HG03196 (cell line): Measurements from ENCODE around the gene CD99L2.
A peak's percentile ranks its signal among the peaks of the same experiment; 100 is the strongest.

Experiments
- ATAC-seq: cut with Tn5 transposase; IDR thresholded peaks from one replicate; pipeline ENCODE4 v1.9.1; 2021; ENCODE audit not compliant: unreplicated experiment

CD99L2 gene

GRCh38 chrX:150806827-150807226, 91.6 kb downstream of the CD99L2 start:
- no peak for ATAC-seq

- ATAC-seq: no peak
Observed at GRCh38 chrX:150805736-150806135, 92.7 kb downstream of the CD99L2 start.

GRCh38 chrX:150792949-150793527, 105.4 kb downstream of the CD99L2 start:
- no peak for ATAC-seq

DNA sequence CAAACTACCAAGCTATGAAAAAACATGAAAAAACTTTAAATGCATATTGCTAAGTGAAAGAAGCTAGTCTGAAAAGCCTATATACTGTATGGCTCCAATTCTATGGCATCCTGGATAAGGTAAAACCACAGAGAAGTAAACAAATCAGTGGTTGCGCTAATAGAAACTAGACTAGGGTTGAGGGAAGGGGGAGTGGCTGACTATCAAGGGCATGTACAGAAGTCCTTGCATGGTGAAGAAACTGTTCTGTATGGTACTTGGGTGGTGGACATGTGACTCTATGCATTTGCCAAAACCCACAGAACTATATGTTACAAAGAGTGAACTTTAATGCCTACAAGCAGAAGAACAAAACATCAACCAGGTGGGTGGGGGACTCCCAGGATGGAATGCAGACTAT, 108.4 kb downstream of the CD99L2 start:
- ATAC-seq: no peak

GRCh38 chrX:150781677-150782076, 116.8 kb downstream of the CD99L2 start:
- ATAC-seq: no peak

DNA sequence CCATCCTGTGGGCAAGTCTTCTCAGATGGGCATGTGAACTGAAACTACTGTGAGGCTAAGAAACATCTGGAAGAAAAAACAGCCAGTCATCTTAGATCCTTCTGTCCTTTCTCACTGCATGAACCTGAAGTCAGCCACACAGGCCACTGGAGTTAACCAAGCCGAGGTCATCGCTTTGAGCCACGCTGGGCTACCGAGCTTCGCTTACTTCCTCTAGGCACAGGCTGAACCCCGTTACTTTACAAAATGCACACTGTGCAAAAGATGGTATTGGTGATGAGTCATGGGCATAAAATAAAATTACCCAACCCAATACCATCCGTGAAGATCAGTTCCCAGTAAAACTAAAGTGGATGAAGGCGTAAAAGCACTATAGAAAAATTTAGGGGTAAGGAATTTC, 119.1 kb downstream of the CD99L2 start:
- ATAC-seq: no peak

DNA sequence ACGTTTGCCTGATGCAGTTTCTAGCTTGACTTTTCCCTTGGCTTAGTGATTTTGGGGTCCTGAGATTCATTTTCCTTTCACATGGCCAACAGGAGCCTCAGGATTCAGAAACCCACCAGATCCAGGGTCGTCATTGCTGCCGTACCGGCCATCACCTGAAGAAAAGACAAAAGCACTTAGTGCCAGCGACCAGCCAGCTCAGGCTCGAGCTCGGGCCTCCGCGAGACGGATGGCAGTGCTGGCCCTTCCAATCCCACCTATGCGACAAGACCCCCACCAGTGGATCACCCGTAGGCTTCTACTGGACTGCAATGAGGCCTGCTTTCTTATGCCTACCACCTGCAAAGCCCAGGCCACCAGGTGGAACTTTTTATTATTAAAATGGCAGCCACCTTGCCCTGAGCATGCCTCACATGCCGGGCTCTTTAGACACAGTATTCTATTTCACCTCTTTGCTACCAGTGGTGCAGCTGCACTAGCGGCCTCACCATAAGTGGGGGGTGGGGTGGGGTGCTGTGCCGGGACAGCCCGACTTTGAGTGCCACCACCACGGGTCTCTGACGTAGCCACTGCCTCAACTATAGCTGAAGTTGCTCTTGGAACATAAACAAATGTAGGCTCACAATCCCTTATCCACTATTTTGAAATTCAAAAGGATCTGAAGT, 121.0 kb downstream of the CD99L2 start:
- no peak for ATAC-seq

GRCh38 chrX:150775569-150776350, 122.7 kb downstream of the CD99L2 start:
- ATAC-seq: no peak

DNA sequence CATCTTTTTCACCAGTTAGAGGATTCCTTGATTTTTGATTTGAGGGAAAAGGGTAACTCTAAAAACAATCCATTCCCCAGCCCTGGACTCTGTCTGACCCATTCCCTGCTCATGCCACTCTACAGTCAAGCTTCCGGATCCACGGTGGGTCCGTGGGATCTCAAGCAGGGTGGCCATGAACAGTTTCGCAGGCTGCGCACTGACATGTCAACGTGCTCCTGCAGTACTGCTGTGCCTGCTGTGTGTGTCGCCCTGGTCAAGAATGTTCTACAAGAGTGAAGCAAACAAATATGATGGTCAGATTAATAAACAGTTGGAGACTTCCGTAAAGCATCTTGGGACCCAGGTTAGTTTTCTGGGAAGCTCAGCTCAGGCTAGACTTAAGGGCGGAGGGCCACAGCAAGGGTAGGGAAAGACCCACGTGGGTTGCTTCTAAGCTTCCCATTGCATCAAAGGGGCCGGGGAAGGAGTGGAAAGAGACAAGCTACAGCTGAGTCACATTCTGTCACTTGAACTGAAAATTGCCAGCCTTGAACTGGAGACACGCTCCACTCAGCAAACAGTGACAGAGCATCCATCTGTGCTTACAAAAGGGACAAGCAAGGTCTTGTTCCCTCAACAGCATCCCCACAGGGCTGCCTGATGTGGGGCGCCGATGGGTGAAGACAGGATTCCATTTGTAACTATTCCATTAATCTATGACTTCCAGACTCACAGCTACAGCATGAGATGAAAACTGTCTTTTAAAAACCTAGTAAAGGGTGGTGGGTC, 123.5 kb downstream of the CD99L2 start:
- no peak for ATAC-seq

GRCh38 chrX:150773634-150774033, 124.8 kb downstream of the CD99L2 start:
- ATAC-seq: no peak

DNA sequence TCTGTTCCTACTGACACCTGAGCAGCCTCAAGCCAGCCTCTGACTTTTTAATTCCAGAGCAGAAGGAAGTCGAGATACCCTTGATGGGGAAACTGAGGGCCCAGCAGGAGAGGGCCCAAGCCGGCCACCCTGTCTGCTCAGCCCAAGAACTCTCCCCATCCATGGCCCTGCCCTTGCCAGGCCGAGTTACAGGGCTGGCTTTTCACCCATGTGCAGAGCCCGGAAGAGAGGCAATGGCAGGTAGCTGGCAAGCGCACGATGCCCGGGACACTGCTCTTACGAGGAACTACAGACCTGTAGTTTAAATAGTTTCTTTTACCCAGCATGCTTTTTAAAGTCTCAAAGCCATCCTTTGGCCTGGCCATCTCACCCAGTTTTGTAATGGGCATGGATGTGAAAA, 125.4 kb downstream of the CD99L2 start:
- no peak for ATAC-seq

GRCh38 chrX:150772150-150772970, 126.1 kb downstream of the CD99L2 start:
- peak; percentile 80 for ATAC-seq

GRCh38 chrX:150771116-150771515, 127.4 kb downstream of the CD99L2 start:
- no peak for ATAC-seq

- no peak for ATAC-seq
Observed at GRCh38 chrX:150770623-150771022, 127.8 kb downstream of the CD99L2 start.

DNA sequence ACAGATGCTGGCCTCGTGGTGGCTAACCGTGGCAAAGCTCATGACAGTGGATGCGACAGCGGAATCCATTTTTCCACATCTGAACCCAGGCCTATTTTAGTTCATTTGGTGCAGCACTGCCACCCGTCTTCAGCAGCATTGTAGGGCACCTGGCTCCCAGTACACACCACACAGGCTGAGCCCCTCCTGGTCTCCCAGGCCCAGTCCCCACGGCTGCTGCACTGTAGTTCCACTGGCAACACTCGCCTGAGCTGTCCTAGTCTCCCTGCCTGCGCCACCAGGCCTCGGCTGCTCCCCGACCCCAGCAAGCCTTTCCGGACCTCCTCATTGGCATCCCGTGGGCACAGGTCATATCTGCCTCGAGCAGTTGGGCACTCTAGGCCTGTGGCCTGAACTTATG, 129.1 kb downstream of the CD99L2 start:
- no peak for ATAC-seq

GRCh38 chrX:150768580-150769190, 129.8 kb downstream of the CD99L2 start:
- ATAC-seq: no peak

- ATAC-seq: no peak
Observed at GRCh38 chrX:150768132-150768485, 130.4 kb downstream of the CD99L2 start.

DNA sequence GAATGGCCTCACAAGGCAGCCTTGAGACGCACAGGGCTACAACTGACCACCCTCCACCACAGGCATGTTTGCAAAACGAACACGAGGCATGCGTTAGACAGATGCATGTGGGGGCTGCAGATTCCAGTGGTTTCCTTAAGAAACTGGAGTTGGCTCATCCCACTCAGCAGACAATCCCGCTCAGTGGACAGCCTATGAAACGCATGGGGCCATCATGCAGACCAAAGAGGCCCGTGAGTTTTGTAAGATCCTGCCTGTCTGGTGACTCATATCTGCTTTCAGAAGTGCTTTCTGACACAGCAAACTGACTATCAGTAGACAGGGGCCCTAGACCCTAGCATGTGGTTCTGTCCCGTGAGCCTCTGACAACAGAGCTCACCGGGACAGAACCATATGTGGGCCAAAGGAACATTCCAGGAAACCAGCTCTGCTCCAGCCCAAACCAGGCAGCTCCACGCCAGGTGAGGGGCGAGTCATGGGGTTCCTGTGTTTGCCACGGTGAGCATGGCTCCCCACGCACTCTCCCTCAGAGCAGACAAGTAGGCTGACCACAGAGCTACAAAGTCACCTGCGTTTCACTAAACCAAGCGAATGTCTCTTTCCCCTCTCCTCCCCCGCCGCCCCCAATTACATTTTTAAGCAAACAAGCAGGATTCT, 130.9 kb downstream of the CD99L2 start:
- ATAC-seq: no peak

GRCh38 chrX:150767045-150767395, 131.4 kb downstream of the CD99L2 start:
- no peak for ATAC-seq
